ENCODE results near the gene ATP10A.

The ATP10A gene

GRCh38 chr15:25797511-25797935 is 65.6 kb downstream of the ATP10A start:
- H3K4me3 ChIP-seq (ENCODE audit: low read length), result peak overlapping the region; percentile 15
- H3K9me3 ChIP-seq (ENCODE audit: control insufficient read depth, low read length), result no peaks in the 10 kb centered on the region
- DNase-seq (ENCODE audit: low read depth), result no peak

GRCh38 chr15:25797035-25797434 is 66.1 kb downstream of the ATP10A start:
- H3K4me3 ChIP-seq (ENCODE audit: low read length), result no peak overlapping the region
- peaks cover 24% of the 10 kb centered on the region for H3K4me1 ChIP-seq (ENCODE audit: control insufficient read depth, insufficient read depth, low read length)
- peak; percentile 27 for DNase-seq (ENCODE audit: low read depth)
- no peaks in the 10 kb centered on the region for H3K9me3 ChIP-seq (ENCODE audit: control insufficient read depth, low read length)
- no peak overlapping the region for H3K9ac ChIP-seq (ENCODE audit: low read length)
- no peaks in the 10 kb centered on the region for H3K36me3 ChIP-seq (ENCODE audit: control insufficient read depth, insufficient read depth, low read length, severe bottlenecking)
- no peaks in the 10 kb centered on the region for H3K27me3 ChIP-seq (replicated peaks; ENCODE audit: control insufficient read depth, insufficient read depth, low read length)

More at GRCh38 chr15:25797511-25797935, 65.6 kb downstream of the ATP10A start:
- Histone ChIP-seq H3K4me1 (ENCODE audit: control insufficient read depth, insufficient read depth, low read length) (peaks cover 24% of the 10 kb centered on the region), H3K9ac (ENCODE audit: low read length) (peak overlapping the region; percentile 52), H3K36me3 (ENCODE audit: control insufficient read depth, insufficient read depth, low read length, severe bottlenecking) (no peaks in the 10 kb centered on the region), H3K27me3 (replicated peaks; ENCODE audit: control insufficient read depth, insufficient read depth, low read length) (no peaks in the 10 kb centered on the region)

GRCh38 chr15:25796395-25796794 is 66.7 kb downstream of the ATP10A start:
- Histone ChIP-seq H3K9me3 (ENCODE audit: control insufficient read depth, low read length) (no peaks in the 10 kb centered on the region), H3K4me3 (ENCODE audit: low read length) (no peak overlapping the region), H3K4me1 (ENCODE audit: control insufficient read depth, insufficient read depth, low read length) (peaks cover 25% of the 10 kb centered on the region), H3K9ac (ENCODE audit: low read length) (no peak overlapping the region), H3K36me3 (ENCODE audit: control insufficient read depth, insufficient read depth, low read length, severe bottlenecking) (no peaks in the 10 kb centered on the region), H3K27me3 (replicated peaks; ENCODE audit: control insufficient read depth, insufficient read depth, low read length) (no peaks in the 10 kb centered on the region)
- no peak for DNase-seq (ENCODE audit: low read depth)

GRCh38 chr15:25795712-25796111 is 67.4 kb downstream of the ATP10A start:
- Histone ChIP-seq H3K4me1 (ENCODE audit: control insufficient read depth, insufficient read depth, low read length) (peaks cover 32% of the 10 kb centered on the region), H3K36me3 (ENCODE audit: control insufficient read depth, insufficient read depth, low read length, severe bottlenecking) (no peaks in the 10 kb centered on the region), H3K9ac (ENCODE audit: low read length) (no peak overlapping the region), H3K27me3 (replicated peaks; ENCODE audit: control insufficient read depth, insufficient read depth, low read length) (no peaks in the 10 kb centered on the region), H3K9me3 (ENCODE audit: control insufficient read depth, low read length) (no peaks in the 10 kb centered on the region), H3K4me3 (ENCODE audit: low read length) (no peak overlapping the region)
- no peak for DNase-seq (ENCODE audit: low read depth)

GRCh38 chr15:25795061-25795460 is 68.1 kb downstream of the ATP10A start:
- H3K9me3 ChIP-seq (ENCODE audit: control insufficient read depth, low read length), result no peaks in the 10 kb centered on the region
- H3K9ac ChIP-seq (ENCODE audit: low read length), result no peak overlapping the region
- DNase-seq (ENCODE audit: low read depth), result no peak
- no peak overlapping the region for H3K4me3 ChIP-seq (ENCODE audit: low read length)
- H3K36me3 ChIP-seq (ENCODE audit: control insufficient read depth, insufficient read depth, low read length, severe bottlenecking), result no peaks in the 10 kb centered on the region
- peaks cover 38% of the 10 kb centered on the region for H3K4me1 ChIP-seq (ENCODE audit: control insufficient read depth, insufficient read depth, low read length)
- no peaks in the 10 kb centered on the region for H3K27me3 ChIP-seq (replicated peaks; ENCODE audit: control insufficient read depth, insufficient read depth, low read length)

GRCh38 chr15:25793354-25794050 is 69.6 kb downstream of the ATP10A start:
- Histone ChIP-seq H3K4me1 (ENCODE audit: control insufficient read depth, insufficient read depth, low read length) (peaks cover 52% of the 10 kb centered on the region), H3K27me3 (replicated peaks; ENCODE audit: control insufficient read depth, insufficient read depth, low read length) (no peaks in the 10 kb centered on the region), H3K36me3 (ENCODE audit: control insufficient read depth, insufficient read depth, low read length, severe bottlenecking) (no peaks in the 10 kb centered on the region), H3K9ac (ENCODE audit: low read length) (no peak overlapping the region), H3K4me3 (ENCODE audit: low read length) (no peak overlapping the region), H3K9me3 (ENCODE audit: control insufficient read depth, low read length) (no peaks in the 10 kb centered on the region)
- no peak for DNase-seq (ENCODE audit: low read depth)

GRCh38 chr15:25792128-25792527 is 71.0 kb downstream of the ATP10A start:
- H3K4me3 ChIP-seq (ENCODE audit: low read length), result no peak overlapping the region
- DNase-seq (ENCODE audit: low read depth), result no peak
- no peaks in the 10 kb centered on the region for H3K9me3 ChIP-seq (ENCODE audit: control insufficient read depth, low read length)
- H3K9ac ChIP-seq (ENCODE audit: low read length), result no peak overlapping the region
- H3K4me1 ChIP-seq (ENCODE audit: control insufficient read depth, insufficient read depth, low read length), result peaks cover 53% of the 10 kb centered on the region
- H3K36me3 ChIP-seq (ENCODE audit: control insufficient read depth, insufficient read depth, low read length, severe bottlenecking), result no peaks in the 10 kb centered on the region
- H3K27me3 ChIP-seq (replicated peaks; ENCODE audit: control insufficient read depth, insufficient read depth, low read length), result no peaks in the 10 kb centered on the region

- Histone ChIP-seq H3K9me3 (ENCODE audit: control insufficient read depth, low read length) (no peaks in the 10 kb centered on the region), H3K9ac (ENCODE audit: low read length) (peak overlapping the region; percentile 79), H3K4me1 (ENCODE audit: control insufficient read depth, insufficient read depth, low read length) (peaks cover 59% of the 10 kb centered on the region), H3K36me3 (ENCODE audit: control insufficient read depth, insufficient read depth, low read length, severe bottlenecking) (no peaks in the 10 kb centered on the region), H3K4me3 (ENCODE audit: low read length) (peak overlapping the region; percentile 61), H3K27me3 (replicated peaks; ENCODE audit: control insufficient read depth, insufficient read depth, low read length) (no peaks in the 10 kb centered on the region)
- DNase-seq (ENCODE audit: low read depth), result peak; percentile 91
These were observed 73.0 kb downstream of the ATP10A start for GRCh38 chr15:25790000-25790660.

- no peaks in the 10 kb centered on the region for H3K36me3 ChIP-seq (ENCODE audit: control insufficient read depth, insufficient read depth, low read length, severe bottlenecking)
- no peaks in the 10 kb centered on the region for H3K27me3 ChIP-seq (replicated peaks; ENCODE audit: control insufficient read depth, insufficient read depth, low read length)
- peak overlapping the region; percentile 79 for H3K9ac ChIP-seq (ENCODE audit: low read length)
- DNase-seq (ENCODE audit: low read depth), result no peak
- H3K4me3 ChIP-seq (ENCODE audit: low read length), result peak overlapping the region; percentile 61
- H3K9me3 ChIP-seq (ENCODE audit: control insufficient read depth, low read length), result no peaks in the 10 kb centered on the region
- H3K4me1 ChIP-seq (ENCODE audit: control insufficient read depth, insufficient read depth, low read length), result peaks cover 63% of the 10 kb centered on the region
These were observed 73.5 kb downstream of the ATP10A start for GRCh38 chr15:25789616-25789999.

- no peaks in the 10 kb centered on the region for H3K27me3 ChIP-seq (replicated peaks; ENCODE audit: control insufficient read depth, insufficient read depth, low read length)
- H3K4me3 ChIP-seq (ENCODE audit: low read length), result peak overlapping the region; percentile 61
- H3K9ac ChIP-seq (ENCODE audit: low read length), result peak overlapping the region; percentile 79
- DNase-seq (ENCODE audit: low read depth), result no peak
- H3K4me1 ChIP-seq (ENCODE audit: control insufficient read depth, insufficient read depth, low read length), result peaks cover 65% of the 10 kb centered on the region
- no peaks in the 10 kb centered on the region for H3K36me3 ChIP-seq (ENCODE audit: control insufficient read depth, insufficient read depth, low read length, severe bottlenecking)
- H3K9me3 ChIP-seq (ENCODE audit: control insufficient read depth, low read length), result no peaks in the 10 kb centered on the region
These were observed 73.9 kb downstream of the ATP10A start for GRCh38 chr15:25789211-25789610.

GRCh38 chr15:25787855-25788520 is 75.1 kb downstream of the ATP10A start:
- Histone ChIP-seq H3K9me3 (ENCODE audit: control insufficient read depth, low read length) (no peaks in the 10 kb centered on the region), H3K4me1 (ENCODE audit: control insufficient read depth, insufficient read depth, low read length) (peaks cover 69% of the 10 kb centered on the region), H3K9ac (ENCODE audit: low read length) (peak overlapping the region; percentile 50), H3K4me3 (ENCODE audit: low read length) (peak overlapping the region; percentile 14), H3K27me3 (replicated peaks; ENCODE audit: control insufficient read depth, insufficient read depth, low read length) (no peaks in the 10 kb centered on the region), H3K36me3 (ENCODE audit: control insufficient read depth, insufficient read depth, low read length, severe bottlenecking) (no peaks in the 10 kb centered on the region)
- peak; percentile 20 for DNase-seq (ENCODE audit: low read depth)

Measured in adipocyte (in vitro differentiated cells).